BJ (cell line): ENCODE results near the gene CNTFR. TPM values are rescaled to one million over a fixed set of nuclear protein-coding genes. Genes with fewer than 3 reads are reported as not detected.
A peak's percentile ranks its signal among the peaks of the same experiment; 100 is the strongest.

Experiments
- CTCF ChIA-PET: fragments of 350-600 bp; formaldehyde crosslinking; extraction: SDS; loops from one replicate; lab custom pipeline; 2021; ENCODE audit warnings: antibody characterized with exemption, inconsistent platforms; lab: Yijun Ruan, JAX
- POLR2A ChIA-PET: fragments of 300-600 bp; sonication (Branson Sonifier 250); formaldehyde crosslinking; extraction: SDS; loops from one replicate; lab custom pipeline; 2021; ENCODE audit warnings: antibody characterized with exemption; lab: Charles Lee
- DNase-seq: peaks from one replicate; pipeline ENCODE4 v3.0.0-alpha.2; 2011; ENCODE audit warnings: low read depth
- H3K27me3 ChIP-seq: 2 replicates; pipeline ENCODE4 v1.6.0; 2011; ENCODE audit warnings: low read length; ENCODE audit not compliant: control insufficient read depth, insufficient read depth
- H3K36me3 ChIP-seq: 2 replicates; pipeline ENCODE4 v1.5.1; 2011; ENCODE audit warnings: low read length; ENCODE audit not compliant: control insufficient read depth, insufficient read depth
- H3K4me3 ChIP-seq: 2 replicates; pipeline ENCODE4 v1.5.1; 2011; ENCODE audit warnings: low read depth, mild to moderate bottlenecking, control low read depth, low read length
- CTCF ChIP-seq: IDR thresholded peaks from 2 replicates; pipeline ENCODE4 v1.5.1; 2011; ENCODE audit warnings: low read depth, mild to moderate bottlenecking, control low read depth, inconsistent platforms, low read length, moderate library complexity; ENCODE audit not compliant: insufficient read depth
- polyA plus RNA-seq: library from polyadenylated mRNA; depleted of rRNA; stranded (reverse); fragments of >200 nt; gene quantifications from 2 replicates; pipeline ENCODE4 v1.2.3, GENCODE V29; 2011

The CNTFR gene
- polyA plus RNA-seq, 1 experiment, result 0.09 TPM

DNA sequence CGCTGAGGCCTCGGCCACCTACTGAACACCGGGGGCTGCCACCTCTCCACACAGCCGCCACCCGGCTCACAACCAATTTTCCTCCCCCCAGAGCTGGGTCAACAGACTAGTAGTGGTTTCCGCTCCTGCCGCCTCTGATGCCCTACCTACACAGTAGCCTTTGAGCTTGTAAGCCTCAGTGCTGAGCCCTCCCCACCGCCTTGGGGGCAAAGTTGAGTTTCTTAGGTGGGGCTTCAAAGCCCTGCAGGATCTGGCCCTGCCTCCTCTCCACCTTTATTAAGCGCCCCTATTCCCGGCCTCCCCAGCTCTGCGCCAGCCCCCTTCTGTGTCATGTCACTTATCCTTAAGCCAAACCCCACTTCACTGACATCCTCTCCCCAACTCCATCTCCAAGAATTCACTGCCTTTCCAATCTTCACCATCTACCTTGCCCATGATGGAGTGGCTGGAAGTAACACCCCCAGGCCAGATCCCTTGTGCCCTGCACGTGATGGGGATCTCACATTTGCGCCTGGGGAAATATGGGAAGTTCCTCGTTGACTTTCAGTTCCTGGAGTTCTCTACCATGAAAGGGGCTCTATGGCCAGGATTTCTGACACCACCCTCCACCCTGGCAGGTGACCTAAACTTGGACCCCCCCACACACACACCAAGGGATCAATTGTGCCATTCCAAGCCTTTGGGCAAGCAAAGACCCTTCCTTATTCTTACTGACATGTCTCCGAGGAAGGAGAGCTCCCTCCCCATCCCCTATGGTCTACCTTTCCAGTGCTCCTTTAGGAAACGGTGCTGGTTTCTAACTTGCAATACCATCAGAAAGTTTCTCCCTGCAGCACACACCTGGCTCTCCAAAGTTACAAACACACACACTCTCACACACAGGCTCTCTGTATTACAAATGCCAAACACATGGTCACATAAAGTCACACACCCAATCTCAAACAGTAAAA lies 2.7 kb upstream of the CNTFR start:
- ChIA-PET CTCF (interaction anchor here (0.6 to 6.0 kb wide), 51 partner anchors 8 to 1235 kb away, joined by 3 to 119 read pairs (median 5); partner anchors contain the start of genes DCTN3, GALT, RPP25L and SIGMAR1), POLR2A (no interaction called here)
- H3K36me3 ChIP-seq, result no peaks in the 10 kb centered on the region
- peaks cover 48% of the 10 kb centered on the region for H3K27me3 ChIP-seq
- no peak for TF ChIP-seq CTCF
- DNase-seq, result no peak
- no peak overlapping the region for H3K4me3 ChIP-seq

GRCh38 chr9:34591248-34591916 lies 1.9 kb upstream of the CNTFR start:
- TF ChIP-seq CTCF, result peak; percentile 93
- no peak overlapping the region for H3K4me3 ChIP-seq

DNA sequence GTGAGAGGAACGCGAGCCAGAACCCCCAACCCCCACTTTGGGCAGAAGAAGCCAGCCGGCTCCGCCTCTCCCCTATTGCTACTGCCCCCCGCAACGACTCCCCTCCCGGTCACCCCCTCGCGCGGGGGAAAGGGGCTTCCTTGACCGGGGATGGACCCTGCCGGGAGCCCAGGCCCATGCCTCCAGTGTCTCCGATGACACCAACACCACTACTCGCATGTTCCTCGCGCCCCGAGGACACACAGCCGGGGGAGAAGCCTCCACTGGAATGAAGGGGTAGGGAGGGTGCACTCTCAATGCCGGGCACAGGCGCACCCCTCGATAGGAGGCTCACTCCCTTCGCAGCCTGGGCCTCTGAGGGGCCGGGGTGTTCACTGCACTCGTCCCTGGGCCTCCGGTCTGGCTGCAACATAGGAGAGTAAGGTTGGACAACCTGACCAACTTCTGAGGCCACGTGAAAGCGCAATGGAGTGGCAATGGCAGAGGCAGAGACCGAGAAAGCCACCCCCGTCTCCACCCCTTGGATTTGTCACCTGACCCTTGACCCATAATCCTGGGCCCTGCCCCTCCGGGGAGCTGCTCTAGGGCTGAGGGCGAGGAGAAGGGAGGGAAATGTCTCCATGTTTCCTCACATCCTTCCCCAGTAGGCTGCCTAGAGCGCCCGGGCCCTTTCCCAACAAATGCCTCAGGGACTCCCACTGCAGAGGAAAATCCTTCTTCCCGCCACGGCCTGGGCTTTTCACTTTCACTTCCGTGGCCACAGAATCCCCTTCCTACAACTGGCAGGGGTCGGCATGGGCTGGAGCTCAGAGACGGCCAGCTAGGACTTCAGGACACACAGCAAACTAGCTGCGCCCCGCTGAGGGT lies 1.1 kb upstream of the CNTFR start:
- POLR2A ChIA-PET, result no interaction called here

More at GRCh38 chr9:34591248-34591916, 1.9 kb upstream of the CNTFR start:
- peaks cover 54% of the 10 kb centered on the region for H3K27me3 ChIP-seq
- CTCF ChIA-PET, result interaction anchor here (0.6 to 6.0 kb wide), 56 partner anchors 9 to 1236 kb away, joined by 3 to 119 read pairs (median 4); partner anchors contain the start of genes DCTN3, ENHO, GALT and RPP25L
- no peak for DNase-seq
- no peaks in the 10 kb centered on the region for H3K36me3 ChIP-seq
- POLR2A ChIA-PET, result no interaction called here

More for the DNA sequence above, 1.1 kb upstream of the CNTFR start:
- H3K36me3 ChIP-seq, result no peaks in the 10 kb centered on the region
- H3K27me3 ChIP-seq, result peaks cover 58% of the 10 kb centered on the region
- CTCF ChIA-PET, result interaction anchor here (1.0 to 6.0 kb wide), 23 partner anchors 10 to 258 kb away, joined by 3 to 119 read pairs (median 6); partner anchors contain the start of genes RPP25L and SIGMAR1
- TF ChIP-seq CTCF, result no peak
- H3K4me3 ChIP-seq, result no peak overlapping the region
- DNase-seq, result no peak
